CD14-positive monocyte (primary cell): ENCODE results near the gene GPC6. TPM values are rescaled to one million over a fixed set of nuclear protein-coding genes. Genes with fewer than 3 reads are reported as not detected.

Source experiments
- DNase-seq, 3 donors: peaks; one replicate each; pipeline ENCODE4 v3.0.0-alpha.2; 2011 to 2022
- H2AFZ ChIP-seq: 2 replicates; pipeline ENCODE4 v1.6.0; 2012; ENCODE audit warnings: mild to moderate bottlenecking, low read depth, low read length, inconsistent platforms; ENCODE audit not compliant: insufficient read depth, poor library complexity, severe bottlenecking
- H3K27ac ChIP-seq, 2 donors: 1 replicate in 1 of 2; 2 replicates in 1 of 2; pipeline ENCODE4 v1.5.1; 2012 to 2013; ENCODE audit warnings: low read length in 2 of 2, control low read depth in 1 of 2, inconsistent platforms in 1 of 2, low read depth in 1 of 2, mild to moderate bottlenecking in 1 of 2
- H3K27me3 ChIP-seq, 2 donors: one replicate each; pipeline versions ENCODE4 v1.6.0 to v1.6.1; 2011 to 2013; ENCODE audit warnings: low read length in 2 of 2; ENCODE audit not compliant: control insufficient read depth in 2 of 2, insufficient read depth in 2 of 2
- H3K36me3 ChIP-seq, 2 donors: replicated peaks in 1 of 2; 1 replicate in 1 of 2; 2 replicates in 1 of 2; pipeline versions ENCODE4 v1.5.1 to v1.6.1; 2012 to 2013; ENCODE audit warnings: low read length in 2 of 2, control low read depth in 1 of 2, inconsistent platforms in 1 of 2, mild to moderate bottlenecking in 1 of 2; ENCODE audit not compliant: insufficient read depth in 2 of 2, control insufficient read depth in 1 of 2
- H3K4me1 ChIP-seq, 2 donors: 1 replicate in 1 of 2; 2 replicates in 1 of 2; pipeline versions ENCODE4 v1.5.1 to v1.6.1; 2012 to 2013; ENCODE audit warnings: low read length in 2 of 2, control low read depth in 1 of 2, inconsistent platforms in 1 of 2, mild to moderate bottlenecking in 1 of 2, moderate library complexity in 1 of 2; ENCODE audit not compliant: insufficient read depth in 2 of 2, control insufficient read depth in 1 of 2
- H3K4me2 ChIP-seq: replicated peaks from 2 replicates; pipeline ENCODE3; 2012; ENCODE audit warnings: low read length, moderate library complexity, mild to moderate bottlenecking; ENCODE audit not compliant: poor library complexity, severe bottlenecking; ENCODE audit errors: extremely low read depth
- H3K4me3 ChIP-seq, 3 experiments: fragments of 200-600 bp in 1 of 3; sonication (generic) in 1 of 3; replicated peaks in 1 of 3; 1 replicate in 2 of 3; 2 replicates in 1 of 3; pipeline ENCODE4 v1.5.1; 2011 to 2013; ENCODE audit warnings: low read length in 3 of 3, mild to moderate bottlenecking in 3 of 3, control low read depth in 2 of 3, low read depth in 2 of 3, inconsistent platforms in 1 of 3, moderate library complexity in 1 of 3
- H3K79me2 ChIP-seq: 2 replicates; pipeline ENCODE4 v1.6.0; 2012; ENCODE audit warnings: mild to moderate bottlenecking, control low read depth, inconsistent platforms, low read length, moderate library complexity; ENCODE audit not compliant: insufficient read depth
- H3K9ac ChIP-seq: 2 replicates; pipeline ENCODE4 v1.6.0; 2017; ENCODE audit warnings: low read length, mild to moderate bottlenecking; ENCODE audit not compliant: insufficient read depth, poor library complexity, severe bottlenecking
- H3K9me3 ChIP-seq, 2 donors: replicated peaks in 1 of 2; 1 replicate in 1 of 2; 2 replicates in 1 of 2; pipeline versions ENCODE4 v1.5.1 to v1.6.1; 2012 to 2013; ENCODE audit warnings: low read length in 2 of 2, control low read depth in 1 of 2; ENCODE audit not compliant: control insufficient read depth in 1 of 2, insufficient read depth in 1 of 2
- H4K20me1 ChIP-seq: 2 replicates; pipeline ENCODE4 v1.6.0; 2012; ENCODE audit warnings: mild to moderate bottlenecking, low read length, control low read depth, moderate library complexity; ENCODE audit not compliant: insufficient read depth
- H3K27ac Mint-ChIP-seq, 7 donors: one replicate each; pipeline ENCODE4 v1.8.0; 2020; ENCODE audit warnings: mild to moderate bottlenecking in 7 of 7, mixed read lengths in 7 of 7, moderate library complexity in 6 of 7, inconsistent platforms in 2 of 7
- H3K27me3 Mint-ChIP-seq, 3 donors: one replicate each; pipeline ENCODE4 v1.8.0; 2021 to 2022; ENCODE audit warnings: low read depth in 3 of 3, mild to moderate bottlenecking in 3 of 3, mixed read lengths in 3 of 3, moderate library complexity in 3 of 3, inconsistent platforms in 1 of 3
- H3K36me3 Mint-ChIP-seq, 2 donors: one replicate each; pipeline ENCODE4 v1.8.0; 2020; ENCODE audit warnings: mixed read lengths in 2 of 2, inconsistent platforms in 1 of 2, mild to moderate bottlenecking in 1 of 2
- H3K4me1 Mint-ChIP-seq: one replicate; pipeline ENCODE4 v1.8.0; 2020; ENCODE audit warnings: mild to moderate bottlenecking, mixed read lengths
- H3K4me3 Mint-ChIP-seq, 2 donors: one replicate each; pipeline ENCODE4 v1.8.0; 2020; ENCODE audit warnings: mild to moderate bottlenecking in 2 of 2, mixed read lengths in 2 of 2, moderate library complexity in 1 of 2
- H3K9me3 Mint-ChIP-seq, 7 donors: one replicate each; pipeline ENCODE4 v1.8.0; 2020 to 2022; ENCODE audit warnings: mixed read lengths in 7 of 7, mild to moderate bottlenecking in 6 of 7, moderate library complexity in 6 of 7, inconsistent platforms in 2 of 7
- WGBS: methylation state at CpG from one replicate; pipeline ENCODE4 v1.1.5; 2013; ENCODE audit warnings: missing lambda C conversion rate; ENCODE audit not compliant: insufficient coverage; 5-methylcytosine and 5-hydroxymethylcytosine counted together
- intact Hi-C, 2 donors: fragments of 100-400 bp; cut with micrococcal nuclease; formaldehyde crosslinking; loops; one replicate each; pipeline versions ENCODE4 v1.15.0 to v1.15.1; 2023
- polyA plus RNA-seq, 3 donors: library from polyadenylated mRNA; depleted of rRNA in 1 of 3; unstranded in 2 of 3; stranded (reverse) in 1 of 3; fragments of 300-500 nt in 2 of 3; fragments of >200 nt in 1 of 3; fragmentation: Illumina TruSeq in 2 of 3; gene quantifications; 1 replicate in 2 of 3; 2 replicates in 1 of 3; pipeline ENCODE4 v1.2.3, GENCODE V29; 2012 to 2021
- TF ChIP-seq, protein P1 (sequence below): fragments of 200-600 bp; IDR thresholded peaks from one replicate; pipeline ENCODE4 v1.8.0; 2022; ENCODE audit warnings: antibody characterized with exemption, mild to moderate bottlenecking

The GPC6 gene
- polyA plus RNA-seq, 3 donors: not detected

DNA sequence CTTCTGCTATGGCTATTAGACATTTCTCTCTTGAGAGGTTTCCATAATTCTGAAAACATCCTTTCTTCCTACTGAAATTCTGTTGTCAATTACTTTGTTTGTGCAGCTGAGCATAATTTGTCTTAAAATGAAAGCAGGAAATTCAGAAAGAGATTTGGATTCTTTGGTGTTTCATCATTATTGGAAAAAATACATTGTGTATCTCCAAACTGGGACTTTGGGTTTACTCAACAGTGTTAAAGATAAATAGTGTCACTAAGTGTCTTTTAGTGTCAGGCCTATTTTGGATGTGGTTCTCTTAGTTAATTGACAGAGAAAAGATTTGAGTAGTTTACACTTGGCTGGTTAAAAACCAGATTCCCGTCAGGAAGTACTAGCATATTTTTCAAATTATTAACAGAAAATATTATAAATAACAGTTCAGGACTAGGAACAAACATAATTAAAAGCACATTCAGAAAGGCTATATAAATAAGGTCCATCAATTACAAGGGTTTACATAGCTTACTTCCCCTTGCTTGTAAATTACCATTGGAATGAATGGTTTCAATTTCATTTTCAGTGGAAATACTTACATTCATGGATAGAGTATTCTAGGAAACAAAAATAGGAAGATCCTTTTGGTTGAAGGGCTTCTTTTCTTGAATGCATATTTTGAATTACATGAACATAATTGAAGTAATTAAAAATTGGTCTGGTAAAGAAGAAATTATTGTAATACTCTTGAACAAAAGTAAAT lies 483.1 kb downstream of the GPC6 start:
- Histone ChIP-seq H3K4me2 (no peak overlapping the region), H3K79me2 (no peaks in the 10 kb centered on the region), H2AFZ (no peak overlapping the region), H4K20me1 (no peaks in the 10 kb centered on the region), H3K4me1 (no peaks in the 10 kb centered on the region), H3K9me3 (peaks cover 0 to 9% of the 10 kb centered on the region in 2 donors), H3K36me3 (no peaks in the 10 kb centered on the region), H3K9ac (no peak overlapping the region), H3K27ac (no peak overlapping the region), H3K4me3 (no peak overlapping the region), H3K27me3 (no peaks in the 10 kb centered on the region)
- no peaks in the 10 kb centered on the region for H3K4me1 Mint-ChIP-seq
- TF ChIP-seq, protein P1, sequence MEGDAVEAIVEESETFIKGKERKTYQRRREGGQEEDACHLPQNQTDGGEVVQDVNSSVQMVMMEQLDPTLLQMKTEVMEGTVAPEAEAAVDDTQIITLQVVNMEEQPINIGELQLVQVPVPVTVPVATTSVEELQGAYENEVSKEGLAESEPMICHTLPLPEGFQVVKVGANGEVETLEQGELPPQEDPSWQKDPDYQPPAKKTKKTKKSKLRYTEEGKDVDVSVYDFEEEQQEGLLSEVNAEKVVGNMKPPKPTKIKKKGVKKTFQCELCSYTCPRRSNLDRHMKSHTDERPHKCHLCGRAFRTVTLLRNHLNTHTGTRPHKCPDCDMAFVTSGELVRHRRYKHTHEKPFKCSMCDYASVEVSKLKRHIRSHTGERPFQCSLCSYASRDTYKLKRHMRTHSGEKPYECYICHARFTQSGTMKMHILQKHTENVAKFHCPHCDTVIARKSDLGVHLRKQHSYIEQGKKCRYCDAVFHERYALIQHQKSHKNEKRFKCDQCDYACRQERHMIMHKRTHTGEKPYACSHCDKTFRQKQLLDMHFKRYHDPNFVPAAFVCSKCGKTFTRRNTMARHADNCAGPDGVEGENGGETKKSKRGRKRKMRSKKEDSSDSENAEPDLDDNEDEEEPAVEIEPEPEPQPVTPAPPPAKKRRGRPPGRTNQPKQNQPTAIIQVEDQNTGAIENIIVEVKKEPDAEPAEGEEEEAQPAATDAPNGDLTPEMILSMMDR: no peak
- WGBS: no CpG with 5 or more reads among the region's 1 CpG
- no peak for DNase-seq
- H3K27me3 Mint-ChIP-seq: no peaks in the 10 kb centered on the region
- H3K27ac Mint-ChIP-seq: no peak overlapping the region
- no peak overlapping the region for H3K4me3 Mint-ChIP-seq
- H3K9me3 Mint-ChIP-seq: peaks cover 0 to 7% (median 4%) of the 10 kb centered on the region in 7 donors
- intact Hi-C loops: no loop called here
- no peaks in the 10 kb centered on the region for H3K36me3 Mint-ChIP-seq

DNA sequence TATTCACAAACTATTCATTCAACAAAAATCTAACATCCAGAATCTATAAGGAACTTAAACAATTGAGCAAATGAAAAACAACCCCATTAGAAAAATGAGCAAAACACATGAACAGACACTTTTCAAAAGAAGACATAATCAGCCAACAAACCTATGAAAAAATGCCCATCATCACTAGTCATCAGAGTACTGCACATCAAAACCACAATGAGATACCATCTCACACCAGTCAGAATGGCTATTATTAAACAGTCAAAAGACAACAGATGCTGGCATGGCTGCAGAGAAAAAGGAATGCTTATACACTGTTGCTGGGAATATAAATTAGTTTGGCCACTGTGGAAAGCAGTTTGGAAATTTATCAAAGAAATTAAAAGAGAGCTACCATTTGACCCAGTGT lies 487.6 kb downstream of the GPC6 start:
- Histone ChIP-seq H4K20me1 (no peaks in the 10 kb centered on the region), H3K79me2 (no peaks in the 10 kb centered on the region), H3K9me3 (peaks cover 0 to 11% of the 10 kb centered on the region in 2 donors), H2AFZ (no peak overlapping the region), H3K36me3 (no peaks in the 10 kb centered on the region), H3K4me1 (no peaks in the 10 kb centered on the region), H3K27ac (no peak overlapping the region), H3K4me3 (no peak overlapping the region), H3K27me3 (no peaks in the 10 kb centered on the region), H3K9ac (no peak overlapping the region), H3K4me2 (no peak overlapping the region)
- H3K9me3 Mint-ChIP-seq: peaks cover 1 to 10% (median 5%) of the 10 kb centered on the region in 7 donors
- intact Hi-C loops: no loop called here
- no peak overlapping the region for H3K27ac Mint-ChIP-seq
- H3K27me3 Mint-ChIP-seq: no peaks in the 10 kb centered on the region
- H3K36me3 Mint-ChIP-seq: no peaks in the 10 kb centered on the region
- TF ChIP-seq, protein P1: no peak
- no peaks in the 10 kb centered on the region for H3K4me1 Mint-ChIP-seq
- H3K4me3 Mint-ChIP-seq: no peak overlapping the region
- DNase-seq: no peak
